ENCODE measurements around the gene GK.
A peak's percentile ranks its signal among the peaks of the same experiment; 100 is the strongest.
"Not testable (repeated sequence)": the region's sequence is repeated elsewhere in the genome, so short reads cannot be mapped to it uniquely, and the experiment has no call there.

GK gene

GRCh38 chrX:30671189-30671588 lies 18.0 kb downstream of the GK start:
- not testable (repeated sequence) for H3K4me1 Mint-ChIP-seq, H3K4me3 Mint-ChIP-seq, H3K9me3 Mint-ChIP-seq, H3K27ac Mint-ChIP-seq, H3K27me3 Mint-ChIP-seq
- peaks cover 12% of the 10 kb centered on the region for H3K36me3 Mint-ChIP-seq

GRCh38 chrX:30673127-30673796 lies 20.0 kb downstream of the GK start:
- no peaks in the 10 kb centered on the region for H3K27me3 Mint-ChIP-seq

DNA sequence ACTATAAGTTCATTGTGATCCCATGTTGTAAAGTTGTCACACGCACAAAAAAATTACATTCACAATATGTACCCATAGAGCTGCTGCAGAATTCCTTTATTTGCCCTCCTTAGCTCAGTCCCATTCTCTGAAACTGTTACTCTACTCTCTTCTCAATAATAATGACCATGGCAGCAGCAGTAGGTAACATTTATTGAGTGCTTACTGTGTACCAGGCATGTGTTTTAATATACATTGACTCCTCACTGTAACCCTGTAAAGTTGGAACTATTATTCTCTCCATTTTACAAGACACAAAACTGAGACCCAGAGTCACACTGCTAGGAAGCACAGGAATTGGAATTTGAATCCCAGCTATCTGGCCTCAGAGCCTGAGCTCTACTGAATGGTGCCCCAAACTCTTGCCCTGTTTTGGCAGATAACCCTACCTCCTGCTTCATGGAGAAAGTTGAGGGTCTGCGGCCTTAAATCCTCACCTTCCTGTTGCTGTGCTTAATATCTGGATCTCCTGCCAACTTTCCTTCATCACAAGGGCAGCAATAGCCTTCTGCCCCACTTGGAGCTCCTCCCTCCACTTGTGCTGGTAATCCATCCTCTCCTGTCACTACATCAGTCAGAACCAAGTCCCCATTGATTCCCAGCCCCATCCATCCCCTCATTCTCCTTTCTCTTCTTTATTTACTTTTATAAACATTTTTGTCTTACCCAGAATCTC lies 20.8 kb downstream of the GK start:
- no peak overlapping the region for H3K27ac Mint-ChIP-seq
- no peaks in the 10 kb centered on the region for H3K9me3 Mint-ChIP-seq
- no peak overlapping the region for H3K4me3 Mint-ChIP-seq
- H3K36me3 Mint-ChIP-seq = peaks cover 6% of the 10 kb centered on the region
- no peaks in the 10 kb centered on the region for H3K27me3 Mint-ChIP-seq
- H3K4me1 Mint-ChIP-seq = no peaks in the 10 kb centered on the region

More at GRCh38 chrX:30673127-30673796, 20.0 kb downstream of the GK start:
- Mint-ChIP-seq H3K36me3 (peaks cover 12% of the 10 kb centered on the region), H3K4me3 (no peak overlapping the region), H3K4me1 (no peaks in the 10 kb centered on the region), H3K27ac (no peak overlapping the region), H3K9me3 (no peaks in the 10 kb centered on the region)

DNA sequence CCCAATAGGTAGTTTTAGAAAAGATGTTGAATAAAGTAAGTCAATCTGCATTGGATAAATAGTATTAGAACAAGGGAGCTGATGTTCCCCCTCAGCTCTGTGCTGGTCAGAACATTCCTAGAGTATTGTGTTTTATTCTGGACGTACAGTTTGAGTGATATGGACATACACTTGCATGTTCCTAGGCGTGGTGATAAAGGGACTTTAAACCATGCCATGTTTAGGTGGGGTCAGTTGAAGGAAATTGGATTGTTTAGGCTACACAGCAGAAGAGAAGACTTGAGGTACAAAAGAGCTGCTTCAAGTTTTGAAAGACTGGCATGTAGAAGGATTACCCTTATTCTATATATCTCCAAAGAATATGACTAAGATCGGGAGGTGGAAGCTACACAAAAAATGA lies 21.6 kb downstream of the GK start:
- Mint-ChIP-seq H3K4me1 (no peaks in the 10 kb centered on the region), H3K36me3 (peaks cover 6% of the 10 kb centered on the region)

DNA sequence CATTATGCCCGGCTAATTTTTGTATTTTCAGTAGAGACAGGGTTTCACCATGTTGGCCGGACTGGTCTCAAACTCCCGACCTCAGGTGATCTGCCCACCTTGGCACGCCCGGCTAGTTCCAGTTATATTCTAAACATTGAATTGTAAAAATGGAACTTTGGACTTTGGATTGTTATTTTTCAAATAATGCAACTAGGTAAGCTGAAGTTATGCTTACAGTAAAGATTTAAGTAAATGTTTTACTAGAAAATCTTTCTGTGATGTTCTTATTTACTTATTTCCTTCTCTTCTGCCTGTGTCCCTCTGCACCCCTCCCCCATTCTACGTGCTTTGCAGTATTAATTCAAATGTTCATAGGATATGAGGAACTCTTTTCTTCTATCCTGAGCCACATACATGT lies 26.1 kb downstream of the GK start:
- Mint-ChIP-seq H3K27ac (no peak overlapping the region), H3K36me3 (peaks cover 9% of the 10 kb centered on the region), H3K4me1 (no peaks in the 10 kb centered on the region), H3K4me3 (no peak overlapping the region), H3K27me3 (no peaks in the 10 kb centered on the region), H3K9me3 (no peaks in the 10 kb centered on the region)

More for the DNA sequence above, 21.6 kb downstream of the GK start:
- H3K4me3 Mint-ChIP-seq = no peak overlapping the region
- no peak overlapping the region for H3K27ac Mint-ChIP-seq
- no peaks in the 10 kb centered on the region for H3K9me3 Mint-ChIP-seq
- H3K27me3 Mint-ChIP-seq = no peaks in the 10 kb centered on the region

DNA sequence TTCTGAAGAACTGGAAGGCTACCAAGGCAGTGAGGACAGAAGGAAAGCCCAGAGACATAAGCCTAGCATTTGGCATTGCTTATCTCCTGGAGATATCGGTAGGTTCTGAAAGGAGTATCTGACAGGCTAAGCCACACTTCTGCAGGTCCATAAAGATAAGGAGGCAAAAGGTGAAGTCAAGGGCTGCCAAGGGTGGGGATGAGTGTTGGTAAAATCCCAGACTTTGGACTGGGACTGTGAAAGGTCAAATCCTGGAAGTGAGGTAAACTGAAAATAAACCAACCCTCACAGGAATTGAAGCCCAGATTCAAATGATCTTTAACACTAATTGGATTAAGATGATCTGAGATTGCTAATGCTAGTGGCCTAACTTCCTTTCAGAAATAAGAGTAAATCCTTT lies 27.4 kb downstream of the GK start:
- Mint-ChIP-seq H3K36me3 (peaks cover 9% of the 10 kb centered on the region), H3K4me3 (no peak overlapping the region), H3K27me3 (no peaks in the 10 kb centered on the region), H3K4me1 (no peaks in the 10 kb centered on the region), H3K27ac (no peak overlapping the region), H3K9me3 (no peaks in the 10 kb centered on the region)

DNA sequence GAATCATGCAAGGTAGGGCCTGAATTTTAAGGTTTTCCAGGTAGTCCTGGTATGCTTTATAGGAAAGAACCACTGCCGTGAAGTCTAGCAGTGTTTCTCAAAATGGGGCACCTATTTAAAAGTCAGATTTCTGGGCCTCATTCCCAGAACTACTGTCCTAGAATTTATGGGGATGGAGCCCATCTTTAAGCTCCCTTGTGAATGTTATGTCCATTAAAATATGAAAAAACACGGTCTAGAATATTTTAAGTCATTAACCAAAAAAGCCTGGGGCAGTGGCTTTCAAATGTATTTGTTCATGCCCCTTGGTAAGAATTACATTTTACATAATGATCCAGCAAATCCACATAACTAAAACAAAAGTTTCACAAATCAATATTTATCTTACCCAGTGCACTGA lies 35.4 kb downstream of the GK start:
- H3K36me3 Mint-ChIP-seq = peaks cover 12% of the 10 kb centered on the region
- no peaks in the 10 kb centered on the region for H3K4me1 Mint-ChIP-seq

GRCh38 chrX:30689116-30689515 lies 35.9 kb downstream of the GK start:
- no peaks in the 10 kb centered on the region for H3K4me1 Mint-ChIP-seq
- H3K27ac Mint-ChIP-seq = no peak overlapping the region
- no peak overlapping the region for H3K4me3 Mint-ChIP-seq
- H3K36me3 Mint-ChIP-seq = peaks cover 12% of the 10 kb centered on the region
- H3K9me3 Mint-ChIP-seq = no peaks in the 10 kb centered on the region
- no peaks in the 10 kb centered on the region for H3K27me3 Mint-ChIP-seq

More for the DNA sequence above, 35.4 kb downstream of the GK start:
- H3K9me3 Mint-ChIP-seq = no peaks in the 10 kb centered on the region
- H3K27me3 Mint-ChIP-seq = no peaks in the 10 kb centered on the region
- H3K27ac Mint-ChIP-seq = no peak overlapping the region
- H3K4me3 Mint-ChIP-seq = no peak overlapping the region

DNA sequence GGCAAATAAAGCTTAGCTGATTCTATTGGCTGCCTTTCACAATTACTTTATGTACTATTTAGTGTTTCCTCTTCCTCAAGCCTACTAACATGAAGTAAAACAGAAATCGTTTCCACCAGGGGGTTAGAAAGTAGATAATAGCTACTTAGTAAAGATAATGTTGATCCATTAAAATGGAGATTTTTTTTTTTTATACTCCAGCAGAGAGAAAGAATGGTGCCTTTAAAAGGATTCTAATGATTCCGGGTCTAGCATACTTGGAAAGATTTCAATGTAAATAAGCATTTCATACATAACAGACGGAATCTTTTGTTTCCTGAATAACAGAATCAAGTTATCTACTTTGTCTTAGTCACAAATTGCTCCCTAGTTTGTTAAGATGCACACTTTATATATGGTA lies 37.1 kb downstream of the GK start:
- Mint-ChIP-seq H3K4me1 (no peaks in the 10 kb centered on the region), H3K4me3 (no peak overlapping the region), H3K9me3 (no peaks in the 10 kb centered on the region), H3K36me3 (peaks cover 12% of the 10 kb centered on the region), H3K27me3 (no peaks in the 10 kb centered on the region), H3K27ac (no peak overlapping the region)

DNA sequence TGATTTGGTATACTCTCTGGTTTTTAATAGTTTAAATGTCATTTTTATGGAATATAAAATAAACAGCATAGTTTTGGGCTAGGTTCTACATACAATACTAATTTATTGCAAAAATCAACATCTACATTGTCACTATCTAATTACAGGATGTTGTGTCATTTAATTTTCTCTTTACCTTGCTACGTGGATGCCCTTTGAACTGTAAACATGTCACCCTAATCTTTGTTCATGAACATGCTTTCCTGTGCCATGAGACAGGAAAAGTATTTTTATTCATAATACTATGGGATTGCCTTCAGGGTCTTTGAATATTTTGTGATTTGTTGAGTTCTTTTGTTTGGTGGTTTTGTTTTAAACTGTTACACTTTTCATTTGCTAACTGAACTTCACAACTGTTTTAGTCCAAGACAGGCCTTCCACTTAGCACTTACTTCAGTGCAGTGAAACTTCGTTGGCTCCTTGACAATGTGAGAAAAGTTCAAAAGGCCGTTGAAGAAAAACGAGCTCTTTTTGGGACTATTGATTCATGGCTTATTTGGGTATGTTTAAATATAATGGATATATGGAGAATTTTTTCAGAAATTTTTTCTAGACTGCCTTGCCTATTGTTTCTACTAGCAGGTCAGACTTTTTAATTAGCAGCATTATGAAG lies 40.9 kb downstream of the GK start:
- H3K27ac Mint-ChIP-seq = no peak overlapping the region
- no peaks in the 10 kb centered on the region for H3K9me3 Mint-ChIP-seq
- H3K4me1 Mint-ChIP-seq = no peaks in the 10 kb centered on the region
- H3K27me3 Mint-ChIP-seq = no peaks in the 10 kb centered on the region
- H3K36me3 Mint-ChIP-seq = peaks cover 9% of the 10 kb centered on the region
- H3K4me3 Mint-ChIP-seq = no peak overlapping the region

GRCh38 chrX:30702736-30703135 lies 49.5 kb downstream of the GK start:
- Mint-ChIP-seq H3K36me3 (peaks cover 8% of the 10 kb centered on the region), H3K27ac (peak overlapping the region; percentile 36), H3K4me3 (no peak overlapping the region), H3K4me1 (no peaks in the 10 kb centered on the region), H3K9me3 (no peaks in the 10 kb centered on the region), H3K27me3 (no peaks in the 10 kb centered on the region)

DNA sequence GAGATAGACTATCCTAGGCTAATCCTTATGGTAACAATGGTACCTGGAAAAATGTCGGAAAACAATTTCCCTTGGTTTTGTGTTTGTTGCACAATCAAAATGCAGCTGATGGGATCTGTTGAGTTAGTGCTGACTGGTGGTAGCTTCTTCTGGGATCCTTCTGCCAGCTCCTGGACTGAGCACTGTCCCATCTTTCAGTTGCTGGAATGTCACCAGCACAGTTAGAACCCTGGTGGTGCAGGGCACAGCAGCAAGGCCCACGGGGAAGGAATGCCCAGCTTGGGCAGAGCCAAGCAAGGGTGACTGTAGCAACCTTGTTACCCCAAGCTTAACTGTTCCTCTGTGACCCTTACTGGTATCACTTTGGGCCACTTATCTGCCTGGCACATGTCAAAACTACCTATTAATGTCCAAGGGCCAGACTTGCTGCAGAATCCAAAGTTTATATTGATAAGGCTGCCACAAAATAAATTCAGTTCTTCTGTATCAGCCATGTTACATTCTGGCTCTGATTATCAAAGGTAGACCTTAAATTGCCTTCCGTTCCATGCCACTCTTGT lies 53.1 kb downstream of the GK start:
- Mint-ChIP-seq H3K4me3 (no peak overlapping the region), H3K4me1 (peaks cover under 1% of the 10 kb centered on the region), H3K9me3 (no peaks in the 10 kb centered on the region), H3K36me3 (peaks cover 13% of the 10 kb centered on the region), H3K27ac (no peak overlapping the region), H3K27me3 (no peaks in the 10 kb centered on the region)

- Mint-ChIP-seq H3K4me1 (peaks cover 19% of the 10 kb centered on the region), H3K27ac (no peak overlapping the region), H3K27me3 (no peaks in the 10 kb centered on the region), H3K36me3 (peaks cover 10% of the 10 kb centered on the region), H3K4me3 (no peak overlapping the region), H3K9me3 (no peaks in the 10 kb centered on the region)
These were observed 59.0 kb downstream of the GK start for GRCh38 chrX:30712214-30712613.

- peaks cover 10% of the 10 kb centered on the region for H3K36me3 Mint-ChIP-seq
- H3K9me3 Mint-ChIP-seq = no peaks in the 10 kb centered on the region
- peak overlapping the region; percentile 15 for H3K4me3 Mint-ChIP-seq
- H3K4me1 Mint-ChIP-seq = peaks cover 19% of the 10 kb centered on the region
- H3K27me3 Mint-ChIP-seq = no peaks in the 10 kb centered on the region
- peak overlapping the region; percentile 88 for H3K27ac Mint-ChIP-seq
These were observed 59.9 kb downstream of the GK start for GRCh38 chrX:30713061-30713525.

GRCh38 chrX:30714138-30714537 lies 60.9 kb downstream of the GK start:
- H3K4me3 Mint-ChIP-seq = no peak overlapping the region

DNA sequence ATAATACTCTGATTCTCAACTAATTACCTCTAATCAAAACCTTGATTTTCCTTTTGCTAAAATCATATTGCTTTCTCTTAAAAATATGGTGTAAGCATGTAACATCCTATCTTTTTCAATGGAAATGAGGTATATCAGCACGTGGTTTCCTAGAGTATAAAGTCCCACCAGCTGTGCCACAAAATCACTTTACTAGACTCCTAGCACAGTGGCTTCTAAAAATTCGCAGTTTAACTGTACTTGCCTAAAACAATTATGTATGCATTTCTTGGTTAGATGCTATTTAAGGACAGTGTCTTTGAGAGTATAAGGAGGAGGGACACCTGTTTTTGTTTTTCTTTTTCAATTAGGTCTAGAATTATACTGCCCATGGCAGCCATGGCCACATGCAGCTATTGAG lies 62.8 kb downstream of the GK start:
- H3K9me3 Mint-ChIP-seq = no peaks in the 10 kb centered on the region
- peaks cover 6% of the 10 kb centered on the region for H3K36me3 Mint-ChIP-seq
- H3K4me3 Mint-ChIP-seq = no peak overlapping the region
- H3K27ac Mint-ChIP-seq = no peak overlapping the region
- H3K4me1 Mint-ChIP-seq = peaks cover 19% of the 10 kb centered on the region
- no peaks in the 10 kb centered on the region for H3K27me3 Mint-ChIP-seq

More at GRCh38 chrX:30714138-30714537, 60.9 kb downstream of the GK start:
- peaks cover 10% of the 10 kb centered on the region for H3K36me3 Mint-ChIP-seq
- H3K27me3 Mint-ChIP-seq = no peaks in the 10 kb centered on the region
- H3K27ac Mint-ChIP-seq = peak overlapping the region; percentile 88
- H3K9me3 Mint-ChIP-seq = no peaks in the 10 kb centered on the region
- H3K4me1 Mint-ChIP-seq = peaks cover 19% of the 10 kb centered on the region

All from activated naive CD4-positive, alpha-beta T cell treated with anti-CD3 and anti-CD28 coated beads, Interleukin-2, amount 50 U/mL, for 24 hours (primary cell).